GM12864 (cell line): ENCODE data around the gene SCGB2B2.

ENCODE experiments used
- DNase-seq: peaks from one replicate; pipeline ENCODE4 v3.0.0-alpha.2; 2011; ENCODE audit warnings: low read depth
- H3K4me3 ChIP-seq: 2 replicates; pipeline ENCODE4 v1.5.1; 2011; ENCODE audit warnings: mild to moderate bottlenecking, low read depth, low read length, control low read depth
- CTCF ChIP-seq: IDR thresholded peaks from 2 replicates; pipeline ENCODE4 v1.5.1; 2011; ENCODE audit warnings: low read depth, mild to moderate bottlenecking, moderate library complexity, low read length, control low read depth, inconsistent platforms; ENCODE audit errors: missing control alignments

The SCGB2B2 gene

GRCh38 chr19:34681478-34681877 is 4.5 kb upstream of the SCGB2B2 start:
- no peak for DNase-seq
- H3K4me3 ChIP-seq = no peak overlapping the region
- no peak for TF ChIP-seq CTCF

- H3K4me3 ChIP-seq = peak overlapping the region; percentile 85
- no peak for TF ChIP-seq CTCF
- no peak for DNase-seq
Measured at GRCh38 chr19:34678421-34678820, 1.5 kb upstream of the SCGB2B2 start.

GRCh38 chr19:34678085-34678412 is 1.1 kb upstream of the SCGB2B2 start:
- no peak for TF ChIP-seq CTCF
- H3K4me3 ChIP-seq = peak overlapping the region; percentile 85
- DNase-seq = no peak

- no peak for TF ChIP-seq CTCF
- peak; percentile 95 for DNase-seq
- H3K4me3 ChIP-seq = peak within 1 kb of the TSS; percentile 85
Measured at GRCh38 chr19:34677386-34678084, 576 bp upstream of the SCGB2B2 start, which contains the start of gene ZNF302. ZNF302 (plus strand) TSS chr19:34677678; CDS start chr19:34678805, 1,127 bp downstream.

GRCh38 chr19:34675919-34676318 is 1.0 kb downstream of the SCGB2B2 start:
- no peak for DNase-seq
- no peak overlapping the region for H3K4me3 ChIP-seq
- no peak for TF ChIP-seq CTCF

- no peak for DNase-seq
- TF ChIP-seq CTCF = no peak
- no peak overlapping the region for H3K4me3 ChIP-seq
Measured at GRCh38 chr19:34675250-34675649, 1.7 kb downstream of the SCGB2B2 start.

- no peak for TF ChIP-seq CTCF
- DNase-seq = no peak
- no peak overlapping the region for H3K4me3 ChIP-seq
Measured at GRCh38 chr19:34673590-34673989, 3.4 kb downstream of the SCGB2B2 start.
